Mammary epithelial cell (primary cell): ENCODE data around the gene OR10G2.

ENCODE experiments used
- EZH2 ChIP-seq: IDR thresholded peaks from 2 replicates; pipeline ENCODE4 v1.6.1; 2012; ENCODE audit warnings: low read length, inconsistent platforms, borderline replicate concordance
- TF ChIP-seq, protein P1 (sequence below), 2 donors: IDR thresholded peaks in 1 of 2; conservative IDR thresholded peaks in 1 of 2; 2 replicates each; pipeline ENCODE4 v1.5.1; 2011 to 2012; ENCODE audit warnings: inconsistent platforms in 2 of 2, low read length in 2 of 2, mild to moderate bottlenecking in 2 of 2, control low read depth in 1 of 2, low read depth in 1 of 2; ENCODE audit not compliant: insufficient read depth in 1 of 2; ENCODE audit errors: extremely low read depth in 1 of 2

- TF ChIP-seq, protein P1, sequence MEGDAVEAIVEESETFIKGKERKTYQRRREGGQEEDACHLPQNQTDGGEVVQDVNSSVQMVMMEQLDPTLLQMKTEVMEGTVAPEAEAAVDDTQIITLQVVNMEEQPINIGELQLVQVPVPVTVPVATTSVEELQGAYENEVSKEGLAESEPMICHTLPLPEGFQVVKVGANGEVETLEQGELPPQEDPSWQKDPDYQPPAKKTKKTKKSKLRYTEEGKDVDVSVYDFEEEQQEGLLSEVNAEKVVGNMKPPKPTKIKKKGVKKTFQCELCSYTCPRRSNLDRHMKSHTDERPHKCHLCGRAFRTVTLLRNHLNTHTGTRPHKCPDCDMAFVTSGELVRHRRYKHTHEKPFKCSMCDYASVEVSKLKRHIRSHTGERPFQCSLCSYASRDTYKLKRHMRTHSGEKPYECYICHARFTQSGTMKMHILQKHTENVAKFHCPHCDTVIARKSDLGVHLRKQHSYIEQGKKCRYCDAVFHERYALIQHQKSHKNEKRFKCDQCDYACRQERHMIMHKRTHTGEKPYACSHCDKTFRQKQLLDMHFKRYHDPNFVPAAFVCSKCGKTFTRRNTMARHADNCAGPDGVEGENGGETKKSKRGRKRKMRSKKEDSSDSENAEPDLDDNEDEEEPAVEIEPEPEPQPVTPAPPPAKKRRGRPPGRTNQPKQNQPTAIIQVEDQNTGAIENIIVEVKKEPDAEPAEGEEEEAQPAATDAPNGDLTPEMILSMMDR (conservative IDR thresholded peaks at IDR 0.05 in 1 of 2, IDR thresholded peaks at IDR 0.05 in 1 of 2; ENCODE audit: extremely low read depth in 1 of 2, insufficient read depth in 1 of 2, low read depth in 1 of 2, low read length in 2 of 2): no peak
- TF ChIP-seq EZH2: no peak
Observed at GRCh38 chr14:21656980-21657379, 22.2 kb upstream of the OR10G2 start.
